ENCODE results near the gene OR6B3. TPM values are rescaled to one million over a fixed set of nuclear protein-coding genes. Genes with fewer than 3 reads are reported as not detected.

Gene OR6B3
- total RNA-seq, 4 donors from 2014 or later: not detected

DNA sequence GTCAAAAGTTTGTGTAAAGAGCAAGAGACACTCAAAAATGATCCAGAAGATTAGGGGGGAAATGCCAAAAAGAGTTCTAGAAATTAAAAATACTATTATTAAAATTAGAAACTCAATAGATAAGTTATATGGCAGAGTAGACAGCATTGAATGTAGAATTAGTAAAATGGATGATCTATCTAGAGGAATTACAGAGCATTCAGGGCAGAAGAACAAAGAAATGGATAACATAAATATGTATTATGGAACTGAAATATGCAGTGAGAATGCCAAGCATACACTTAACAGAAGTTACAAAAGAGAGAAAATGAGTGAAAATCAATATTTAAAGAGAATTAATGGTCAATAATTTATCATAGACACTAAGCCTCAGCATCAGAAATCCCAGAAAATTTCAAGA lies 33.2 kb upstream of the OR6B3 start:
- no peaks in the 10 kb centered on the region for H3K36me3 ChIP-seq
- no peak for TF ChIP-seq EP300 (IDR thresholded peaks at IDR 0.05)
- TF ChIP-seq POLR2AphosphoS5 (IDR thresholded peaks at IDR 0.05): no peak
- no peak for TF ChIP-seq CTCF (IDR thresholded peaks at IDR 0.05)
- TF ChIP-seq POLR2A (IDR thresholded peaks at IDR 0.05; ENCODE audit: low read depth): no peak
- no peaks in the 10 kb centered on the region for H3K4me1 ChIP-seq
- peaks cover 0 to 24% (median 0%) of the 10 kb centered on the region in 4 donors for H3K27me3 ChIP-seq
- no peak overlapping the region for H3K27ac ChIP-seq (replicated peaks in 1 of 4)
- intact Hi-C loops (cut with DNase I): no loop called here
- H3K9me3 ChIP-seq: peaks cover 0 to 21% (median 16%) of the 10 kb centered on the region in 4 donors
- no peak overlapping the region for H3K4me3 ChIP-seq
- DNase-seq (ENCODE audit: extremely low spot score): no peak

- WGBS: 52% methylated on average over 2 of the region's 2 CpGs
- intact Hi-C loops (cut with DNase I): no loop called here
These were observed 25.3 kb upstream of the OR6B3 start for GRCh38 chr2:240078631-240079030.

DNA sequence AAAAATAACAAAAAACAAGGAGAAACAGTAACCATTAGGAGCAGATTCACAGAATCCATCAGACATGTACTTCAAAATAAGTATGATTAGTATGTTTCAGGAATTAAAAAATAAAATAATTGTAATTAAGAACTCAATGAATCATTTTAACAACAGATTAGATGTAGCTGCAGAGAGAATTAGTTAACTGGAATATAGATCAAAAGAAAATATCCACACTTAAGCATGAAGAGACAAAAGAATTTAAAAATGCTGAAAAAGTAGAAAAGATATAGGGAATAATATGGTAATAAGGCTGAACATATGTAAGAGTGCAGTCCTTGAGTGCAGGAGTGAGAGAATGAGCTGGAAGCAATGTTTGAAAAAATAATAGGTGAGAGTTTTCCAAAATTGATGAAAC lies 24.1 kb upstream of the OR6B3 start:
- no peak for DNase-seq (ENCODE audit: extremely low spot score)
- no peaks in the 10 kb centered on the region for H3K36me3 ChIP-seq
- intact Hi-C loops (cut with DNase I): no loop called here
- H3K9me3 ChIP-seq: peaks cover 0 to 29% (median 15%) of the 10 kb centered on the region in 4 donors
- peaks cover 0 to 21% (median 0%) of the 10 kb centered on the region in 4 donors for H3K27me3 ChIP-seq
- H3K27ac ChIP-seq (replicated peaks in 1 of 4): no peak overlapping the region
- no peaks in the 10 kb centered on the region for H3K4me1 ChIP-seq
- TF ChIP-seq POLR2A (IDR thresholded peaks at IDR 0.05; ENCODE audit: low read depth): no peak
- no peak overlapping the region for H3K4me3 ChIP-seq

More at GRCh38 chr2:240078631-240079030, 25.3 kb upstream of the OR6B3 start:
- DNase-seq (ENCODE audit: extremely low spot score): no peak
- H3K27ac ChIP-seq (replicated peaks in 1 of 4): no peak overlapping the region
- peaks cover 0 to 29% (median 15%) of the 10 kb centered on the region in 4 donors for H3K9me3 ChIP-seq
- H3K4me1 ChIP-seq: no peaks in the 10 kb centered on the region
- no peak overlapping the region for H3K4me3 ChIP-seq
- no peaks in the 10 kb centered on the region for H3K36me3 ChIP-seq
- no peak for TF ChIP-seq CTCF (IDR thresholded peaks at IDR 0.05)
- no peak for TF ChIP-seq EP300 (IDR thresholded peaks at IDR 0.05)
- TF ChIP-seq POLR2A (IDR thresholded peaks at IDR 0.05; ENCODE audit: low read depth): no peak
- peaks cover 0 to 17% (median 0%) of the 10 kb centered on the region in 4 donors for H3K27me3 ChIP-seq

DNA sequence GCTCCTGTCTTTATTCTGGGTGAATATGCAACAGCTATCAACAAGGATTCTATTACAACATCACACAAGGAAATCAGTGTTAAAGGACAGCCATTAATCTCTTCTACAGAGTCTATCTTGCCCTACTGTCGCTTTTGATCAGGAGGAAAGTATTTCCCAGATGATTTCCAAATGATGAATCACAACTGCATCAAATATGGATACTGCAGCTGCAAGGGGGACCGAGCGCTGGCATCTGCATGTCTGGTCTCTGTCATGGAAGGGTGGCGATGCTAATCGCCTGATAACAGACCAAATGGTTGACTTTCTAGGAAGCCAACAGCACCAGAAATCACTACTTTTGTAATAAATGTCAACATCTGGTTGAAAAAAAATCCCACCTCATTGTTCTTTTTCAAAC lies 21.2 kb upstream of the OR6B3 start:
- intact Hi-C loops (cut with DNase I): no loop called here
- Histone ChIP-seq H3K27me3 (peaks cover 0 to 18% (median 0%) of the 10 kb centered on the region in 4 donors), H3K4me3 (no peak overlapping the region), H3K9me3 (peaks cover 0 to 29% (median 15%) of the 10 kb centered on the region in 4 donors), H3K27ac (replicated peaks in 1 of 4) (no peak overlapping the region), H3K4me1 (no peaks in the 10 kb centered on the region), H3K36me3 (no peaks in the 10 kb centered on the region)
- no peak for TF ChIP-seq POLR2A (IDR thresholded peaks at IDR 0.05; ENCODE audit: low read depth)
- TF ChIP-seq CTCF (IDR thresholded peaks at IDR 0.05): no peak
- TF ChIP-seq EP300 (IDR thresholded peaks at IDR 0.05): no peak
- TF ChIP-seq POLR2AphosphoS5 (IDR thresholded peaks at IDR 0.05): no peak
- DNase-seq (ENCODE audit: extremely low spot score): no peak
- 50% methylated on average over 5 of the region's 5 CpGs for WGBS

- Histone ChIP-seq H3K27me3 (peaks cover 0 to 18% (median 0%) of the 10 kb centered on the region in 4 donors), H3K4me1 (no peaks in the 10 kb centered on the region), H3K4me3 (no peak overlapping the region), H3K36me3 (no peaks in the 10 kb centered on the region), H3K27ac (replicated peaks in 1 of 4) (no peak overlapping the region), H3K9me3 (peaks cover 0 to 10% (median 4%) of the 10 kb centered on the region in 4 donors)
- intact Hi-C loops (cut with DNase I): no loop called here
- DNase-seq (ENCODE audit: extremely low spot score): no peak
- 92% methylated on average over 3 of the region's 3 CpGs for WGBS
- no peak for TF ChIP-seq POLR2A (IDR thresholded peaks at IDR 0.05; ENCODE audit: low read depth)
- TF ChIP-seq EP300 (IDR thresholded peaks at IDR 0.05): no peak
- TF ChIP-seq POLR2AphosphoS5 (IDR thresholded peaks at IDR 0.05): no peak
- TF ChIP-seq CTCF (IDR thresholded peaks at IDR 0.05): no peak
These were observed 17.6 kb upstream of the OR6B3 start for GRCh38 chr2:240070907-240071306.
